Upper lobe of left lung (tissue), 6 donors: ENCODE measurements around the gene ZCCHC24. TPM values are rescaled to one million over a fixed set of nuclear protein-coding genes. Genes with fewer than 3 reads are reported as not detected.

Experiments used
- ATAC-seq, 2 donors: fragments of 200-7000 bp; cut with Tn5 transposase; one replicate each; pipeline ENCODE4 v1.9.1; 2022; ENCODE audit warnings: mild to moderate bottlenecking in 2 of 2, moderate library complexity in 2 of 2; ENCODE audit not compliant: low FRiP score in 2 of 2
- DNase-seq, 2 donors: peaks; one replicate each; pipeline ENCODE4 v3.0.0-alpha.2; 2019 to 2020
- H3K27ac ChIP-seq, 4 donors: fragments of 200-600 bp; sonication (generic); one replicate each; pipeline ENCODE4 v1.5.1; 2016 to 2019
- H3K27me3 ChIP-seq, 4 donors: fragments of 200-600 bp; sonication (generic); one replicate each; pipeline ENCODE4 v1.5.1; 2017 to 2019
- H3K36me3 ChIP-seq, 4 donors: fragments of 200-600 bp; sonication (generic); one replicate each; pipeline ENCODE4 v1.5.1; 2016 to 2019
- H3K4me1 ChIP-seq, 4 donors: fragments of 200-600 bp; sonication (generic); one replicate each; pipeline ENCODE4 v1.5.1; 2018 to 2019
- H3K4me3 ChIP-seq, 4 donors: fragments of 200-600 bp; sonication (generic); one replicate each; pipeline ENCODE4 v1.5.1; 2017 to 2019; ENCODE audit warnings: mild to moderate bottlenecking in 2 of 4, moderate library complexity in 1 of 4
- H3K9me3 ChIP-seq, 4 donors: fragments of 200-600 bp; sonication (generic); one replicate each; pipeline ENCODE4 v1.5.1; 2018 to 2019
- EP300 ChIP-seq, 4 donors: sonication (generic); formaldehyde crosslinking; IDR thresholded peaks; one replicate each; pipeline ENCODE4 v1.5.1; 2017; ENCODE audit warnings: antibody characterized with exemption in 4 of 4, control low read depth in 2 of 4
- POLR2A ChIP-seq, 4 donors: fragments of 450-650 bp; IDR thresholded peaks; one replicate each; pipeline ENCODE4 v1.5.1; 2016 to 2017; ENCODE audit warnings: antibody characterized with exemption in 4 of 4, mild to moderate bottlenecking in 2 of 4
- POLR2AphosphoS5 ChIP-seq, 2 donors: sonication (generic); formaldehyde crosslinking; IDR thresholded peaks; one replicate each; pipeline ENCODE4 v1.5.1; 2017; ENCODE audit warnings: antibody characterized with exemption in 2 of 2
- WGBS, 2 donors: methylation state at CpG; one replicate each; pipeline ENCODE4 v1.1.5; 2017 to 2018; 5-methylcytosine and 5-hydroxymethylcytosine counted together
- total RNA-seq, 6 donors: library from RNA; depleted of rRNA in 4 of 6; stranded (reverse); fragments of >200 nt in 4 of 6; gene quantifications; one replicate each; pipeline versions ENCODE4 v1.1.0 to v1.2.1, GENCODE V29; 2016 to 2021
- TF ChIP-seq, protein P1 (sequence below), 6 experiments: fragments of 450-650 bp in 4 of 6; fragments of 200-600 bp in 2 of 6; sonication (generic) in 2 of 6; IDR thresholded peaks; one replicate each; pipeline ENCODE4 v1.5.1; 2016 to 2019; ENCODE audit warnings: antibody characterized with exemption in 6 of 6
- donor health status: DM: no; HTN: no; CAD: no; lungs with moderate emphysema.
- donor health status: DM: no; HTN: yes; CAD: no; lungs with severe emphysema.

ZCCHC24 gene
- total RNA-seq, 6 donors from 2014 or later, result 12.6 to 45.7 (median 21.0) TPM

DNA sequence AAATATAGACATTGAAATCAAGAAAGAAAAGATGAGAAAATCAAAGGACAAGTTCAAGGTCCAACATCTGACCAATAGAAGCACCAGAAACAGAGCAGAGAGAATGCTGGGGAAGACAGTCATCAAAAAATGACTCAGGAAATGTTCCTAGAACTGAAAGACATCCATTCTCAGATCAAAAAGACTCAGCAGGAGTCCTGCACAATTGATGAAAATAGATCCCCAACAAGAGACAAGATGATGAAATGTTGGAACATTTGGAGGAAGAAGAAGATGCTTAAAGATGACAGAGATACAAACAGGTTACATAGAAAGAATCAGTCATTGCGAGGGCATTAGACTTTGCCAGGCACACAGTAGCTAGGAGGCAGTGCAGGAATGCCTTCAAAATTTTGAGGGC lies 36.9 kb upstream of the ZCCHC24 start:
- H3K4me3 ChIP-seq, result no peak overlapping the region
- H3K4me1 ChIP-seq, result peaks cover 0 to under 1% (median 0%) of the 10 kb centered on the region in 4 donors
- no peaks in the 10 kb centered on the region for H3K9me3 ChIP-seq
- H3K36me3 ChIP-seq, result no peaks in the 10 kb centered on the region
- no peak for TF ChIP-seq POLR2A (IDR thresholded peaks at IDR 0.05)
- TF ChIP-seq, protein P1, sequence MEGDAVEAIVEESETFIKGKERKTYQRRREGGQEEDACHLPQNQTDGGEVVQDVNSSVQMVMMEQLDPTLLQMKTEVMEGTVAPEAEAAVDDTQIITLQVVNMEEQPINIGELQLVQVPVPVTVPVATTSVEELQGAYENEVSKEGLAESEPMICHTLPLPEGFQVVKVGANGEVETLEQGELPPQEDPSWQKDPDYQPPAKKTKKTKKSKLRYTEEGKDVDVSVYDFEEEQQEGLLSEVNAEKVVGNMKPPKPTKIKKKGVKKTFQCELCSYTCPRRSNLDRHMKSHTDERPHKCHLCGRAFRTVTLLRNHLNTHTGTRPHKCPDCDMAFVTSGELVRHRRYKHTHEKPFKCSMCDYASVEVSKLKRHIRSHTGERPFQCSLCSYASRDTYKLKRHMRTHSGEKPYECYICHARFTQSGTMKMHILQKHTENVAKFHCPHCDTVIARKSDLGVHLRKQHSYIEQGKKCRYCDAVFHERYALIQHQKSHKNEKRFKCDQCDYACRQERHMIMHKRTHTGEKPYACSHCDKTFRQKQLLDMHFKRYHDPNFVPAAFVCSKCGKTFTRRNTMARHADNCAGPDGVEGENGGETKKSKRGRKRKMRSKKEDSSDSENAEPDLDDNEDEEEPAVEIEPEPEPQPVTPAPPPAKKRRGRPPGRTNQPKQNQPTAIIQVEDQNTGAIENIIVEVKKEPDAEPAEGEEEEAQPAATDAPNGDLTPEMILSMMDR (IDR thresholded peaks at IDR 0.05), result no peak
- no peak for TF ChIP-seq POLR2AphosphoS5 (IDR thresholded peaks at IDR 0.05)
- peak overlapping the region in 1 of 4 donors; percentile 32 for H3K27ac ChIP-seq
- no peak for ATAC-seq
- H3K27me3 ChIP-seq, result no peaks in the 10 kb centered on the region
- 93 to 100% methylated on average over 1 of the region's 1 CpG for WGBS, 2 donors
- DNase-seq, result no peak

DNA sequence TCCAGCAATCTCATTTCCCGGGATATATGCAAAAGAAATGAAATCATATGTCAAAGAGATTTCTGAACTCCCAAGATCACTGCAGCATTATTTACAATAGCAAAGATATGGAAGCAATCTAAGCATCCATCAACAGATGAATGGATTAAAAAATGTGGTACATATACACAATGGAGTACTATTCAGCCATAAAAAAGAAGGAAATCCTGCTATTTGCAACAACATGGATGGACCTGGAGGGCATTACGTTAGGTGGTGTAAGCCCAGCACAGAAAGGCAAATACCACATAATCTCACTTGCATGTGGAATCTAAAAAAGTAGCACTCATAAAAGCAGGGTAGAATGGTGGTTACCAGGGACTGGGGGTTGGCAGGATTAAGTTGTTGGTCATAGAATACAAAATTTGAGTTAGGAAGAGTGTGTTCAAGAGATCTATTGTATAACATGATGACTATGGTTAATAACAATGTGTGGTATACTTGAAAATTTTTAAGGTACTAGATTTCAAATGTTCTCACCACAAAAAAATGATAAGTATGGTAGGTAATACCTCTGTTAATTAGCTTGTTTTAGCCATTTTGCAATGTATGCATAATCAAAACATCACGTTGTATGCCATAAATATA lies 34.0 kb upstream of the ZCCHC24 start:
- WGBS, 2 donors, result 85 to 87% methylated on average over 3 of the region's 3 CpGs
- TF ChIP-seq EP300 (IDR thresholded peaks at IDR 0.05) (no peak), POLR2AphosphoS5 (IDR thresholded peaks at IDR 0.05) (no peak), POLR2A (IDR thresholded peaks at IDR 0.05) (no peak)
- TF ChIP-seq, protein P1 (IDR thresholded peaks at IDR 0.05), result no peak
- no peaks in the 10 kb centered on the region for H3K4me1 ChIP-seq

GRCh38 chr10:79477456-79477855 lies 32.0 kb upstream of the ZCCHC24 start:
- H3K27me3 ChIP-seq, result no peaks in the 10 kb centered on the region
- H3K36me3 ChIP-seq, result no peaks in the 10 kb centered on the region
- H3K4me1 ChIP-seq, result no peaks in the 10 kb centered on the region
- TF ChIP-seq POLR2A (IDR thresholded peaks at IDR 0.05) (no peak), EP300 (IDR thresholded peaks at IDR 0.05) (no peak), POLR2AphosphoS5 (IDR thresholded peaks at IDR 0.05) (no peak)
- TF ChIP-seq, protein P1 (IDR thresholded peaks at IDR 0.05), result no peak
- H3K4me3 ChIP-seq, result no peak overlapping the region
- DNase-seq (no peak), ATAC-seq (no peak)
- H3K27ac ChIP-seq, result no peak overlapping the region
- no peaks in the 10 kb centered on the region for H3K9me3 ChIP-seq
- WGBS, 2 donors, result 82 to 89% methylated on average over 7 of the region's 7 CpGs

More for the DNA sequence above, 34.0 kb upstream of the ZCCHC24 start:
- DNase-seq (no peak), ATAC-seq (no peak)
- no peaks in the 10 kb centered on the region for H3K27me3 ChIP-seq
- H3K9me3 ChIP-seq, result no peaks in the 10 kb centered on the region
- H3K27ac ChIP-seq, result no peak overlapping the region
- no peak overlapping the region for H3K4me3 ChIP-seq
- no peaks in the 10 kb centered on the region for H3K36me3 ChIP-seq

DNA sequence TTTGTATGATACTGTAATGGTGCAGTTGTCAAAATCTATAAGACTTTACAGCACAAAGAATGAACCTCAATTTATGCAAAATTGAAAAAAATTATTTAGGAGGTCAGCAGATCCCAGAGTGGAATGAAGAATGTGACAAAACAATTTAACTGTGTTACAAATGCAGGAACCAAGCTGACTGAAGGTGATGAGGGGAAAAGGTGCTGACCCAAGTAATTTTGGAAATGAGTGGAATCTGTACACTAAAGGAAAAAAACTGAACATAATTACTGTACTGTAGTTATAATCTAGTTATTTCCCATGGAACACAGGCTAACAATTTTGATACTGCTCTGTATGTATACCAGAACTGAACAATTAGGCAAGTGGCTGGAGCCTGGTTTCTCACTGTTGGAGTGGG lies 31.2 kb upstream of the ZCCHC24 start:
- no peaks in the 10 kb centered on the region for H3K9me3 ChIP-seq
- DNase-seq (no peak), ATAC-seq (no peak)
- TF ChIP-seq EP300 (IDR thresholded peaks at IDR 0.05), result no peak
- TF ChIP-seq POLR2AphosphoS5 (IDR thresholded peaks at IDR 0.05), result no peak
- TF ChIP-seq POLR2A (IDR thresholded peaks at IDR 0.05), result no peak
- TF ChIP-seq, protein P1 (IDR thresholded peaks at IDR 0.05), result no peak
- no peak overlapping the region for H3K27ac ChIP-seq
- H3K4me3 ChIP-seq, result no peak overlapping the region
- no peaks in the 10 kb centered on the region for H3K27me3 ChIP-seq
- H3K36me3 ChIP-seq, result no peaks in the 10 kb centered on the region
- no peaks in the 10 kb centered on the region for H3K4me1 ChIP-seq

GRCh38 chr10:79475877-79476276 lies 30.5 kb upstream of the ZCCHC24 start:
- no peaks in the 10 kb centered on the region for H3K36me3 ChIP-seq
- H3K27me3 ChIP-seq, result no peaks in the 10 kb centered on the region
- DNase-seq, result no peak
- ATAC-seq, result no peak
- H3K9me3 ChIP-seq, result no peaks in the 10 kb centered on the region
- H3K27ac ChIP-seq, result no peak overlapping the region
- 75 to 80% methylated on average over 3 of the region's 3 CpGs for WGBS, 2 donors
- no peaks in the 10 kb centered on the region for H3K4me1 ChIP-seq
- TF ChIP-seq POLR2A (IDR thresholded peaks at IDR 0.05) (no peak), POLR2AphosphoS5 (IDR thresholded peaks at IDR 0.05) (no peak), EP300 (IDR thresholded peaks at IDR 0.05) (no peak)
- TF ChIP-seq, protein P1 (IDR thresholded peaks at IDR 0.05), result no peak
- H3K4me3 ChIP-seq, result no peak overlapping the region
